Loucy (cell line): ENCODE results near the gene CLIC6.

Source experiments
- CTCF ChIP-seq: fragments of 200-600 bp; sonication (generic); conservative IDR thresholded peaks from 2 replicates; pipeline ENCODE4 v1.5.1; 2014; ENCODE audit warnings: mild to moderate bottlenecking, antibody characterized with exemption, low read length
- EZH2phosphoT487 ChIP-seq: fragments of 200-600 bp; IDR thresholded peaks from 2 replicates; pipeline ENCODE4 v1.6.1; 2018; ENCODE audit warnings: antibody characterized with exemption, mild to moderate bottlenecking, moderate library complexity, borderline replicate concordance

GRCh38 chr21:34730194-34730593, 61.4 kb downstream of the CLIC6 start:
- TF ChIP-seq CTCF, result no peak
- no peak for TF ChIP-seq EZH2phosphoT487
